Smooth muscle cell (in vitro differentiated cells): ENCODE results near the gene HIVEP3. TPM values are rescaled to one million over a fixed set of nuclear protein-coding genes. Genes with fewer than 3 reads are reported as not detected.

Experiments
- DNase-seq: peaks from one replicate; lab custom pipeline; 2025; ENCODE audit not compliant: unreplicated experiment; lab: John Stamatoyannopoulos, UW
- H2AFZ ChIP-seq: fragments of 200-600 bp; sonication (generic); 2 replicates; pipeline ENCODE4 v1.6.0; 2016; ENCODE audit warnings: antibody characterized with exemption, low read depth, mild to moderate bottlenecking
- H3F3A ChIP-seq: fragments of 200-600 bp; sonication (generic); 2 replicates; pipeline ENCODE4 v1.6.0; 2017; ENCODE audit warnings: antibody characterized with exemption, low read depth
- H3K27ac ChIP-seq: fragments of 200-600 bp; sonication (generic); 2 replicates; pipeline ENCODE4 v1.5.1; 2016; ENCODE audit warnings: low read depth, mild to moderate bottlenecking
- H3K27me3 ChIP-seq: fragments of 200-600 bp; sonication (generic); 2 replicates; pipeline ENCODE4 v1.6.1; 2016; ENCODE audit warnings: low read depth, mild to moderate bottlenecking
- H3K36me3 ChIP-seq: fragments of 200-600 bp; sonication (generic); 2 replicates; pipeline ENCODE4 v1.5.1; 2016; ENCODE audit warnings: low read depth
- H3K4me1 ChIP-seq: fragments of 200-600 bp; sonication (generic); 2 replicates; pipeline ENCODE4 v1.5.1; 2016; ENCODE audit warnings: low read depth
- H3K4me2 ChIP-seq: fragments of 200-600 bp; sonication (generic); 2 replicates; pipeline ENCODE4 v1.6.0; 2016; ENCODE audit warnings: mild to moderate bottlenecking
- H3K4me3 ChIP-seq: fragments of 200-600 bp; sonication (generic); 2 replicates; pipeline ENCODE4 v1.5.1; 2016; ENCODE audit warnings: mild to moderate bottlenecking
- H3K79me2 ChIP-seq: fragments of 200-600 bp; sonication (generic); 2 replicates; pipeline ENCODE4 v1.6.0; 2016; ENCODE audit warnings: low read depth, mild to moderate bottlenecking
- H3K9ac ChIP-seq: fragments of 200-600 bp; sonication (generic); 2 replicates; pipeline ENCODE4 v1.6.0; 2016; ENCODE audit warnings: low read depth
- H3K9me3 ChIP-seq: fragments of 200-600 bp; sonication (generic); replicated peaks from 2 replicates; pipeline ENCODE4 v1.5.1; 2016; ENCODE audit warnings: low read depth
- H4K20me1 ChIP-seq: fragments of 200-600 bp; sonication (generic); 2 replicates; pipeline ENCODE4 v1.6.0; 2016; ENCODE audit warnings: low read depth
- WGBS: methylation state at CpG from one replicate; pipeline ENCODE4 v1.1.7; 2016; ENCODE audit warnings: low lambda C conversion rate; 5-methylcytosine and 5-hydroxymethylcytosine counted together
- polyA plus RNA-seq: library from polyadenylated mRNA; unstranded; fragments of >200 nt; fragmentation: Nextera tagmentation; extraction: Ambion mirVana; gene quantifications from 2 replicates; pipeline ENCODE4 v1.2.1, GENCODE V29; 2016
- total RNA-seq: library from RNA; depleted of rRNA; stranded (reverse); fragments of >200 nt; gene quantifications from 2 replicates; pipeline ENCODE4 v1.2.3, GENCODE V29; 2014
- TF ChIP-seq, protein P1 (sequence below): fragments of 200-600 bp; sonication (generic); IDR thresholded peaks from 2 replicates; pipeline ENCODE4 v1.5.1; 2017; ENCODE audit warnings: borderline replicate concordance, mild to moderate bottlenecking, antibody characterized with exemption; ENCODE audit not compliant: insufficient read depth, poor library complexity, severe bottlenecking

HIVEP3 gene
- total and polyA plus RNA-seq, 2 experiments from 2014 or later = 2.1 to 6.4 TPM

DNA sequence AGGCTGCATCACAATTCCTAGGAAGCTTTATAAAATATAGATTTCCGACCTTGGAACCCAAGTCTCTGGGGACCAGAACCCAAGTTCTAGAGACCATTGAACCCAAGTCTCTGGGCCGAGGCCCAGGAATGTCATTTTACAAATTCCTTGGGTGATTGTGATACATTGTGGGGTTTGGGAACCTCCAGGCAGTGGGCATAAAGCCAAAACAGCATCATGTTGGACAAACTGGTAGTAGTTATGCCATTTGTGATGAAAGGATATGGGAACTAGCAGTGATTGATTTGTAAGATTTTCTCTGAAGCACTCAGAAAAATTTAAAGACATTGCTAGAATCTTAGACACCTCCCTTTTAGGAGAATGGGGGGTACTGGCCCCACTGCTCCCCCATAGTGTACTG, 160.2 kb downstream of the HIVEP3 start:
- H3K27ac ChIP-seq = peak overlapping the region; percentile 76
- H3K36me3 ChIP-seq = no peaks in the 10 kb centered on the region
- H4K20me1 ChIP-seq = no peaks in the 10 kb centered on the region
- no peak for DNase-seq
- TF ChIP-seq, protein P1, sequence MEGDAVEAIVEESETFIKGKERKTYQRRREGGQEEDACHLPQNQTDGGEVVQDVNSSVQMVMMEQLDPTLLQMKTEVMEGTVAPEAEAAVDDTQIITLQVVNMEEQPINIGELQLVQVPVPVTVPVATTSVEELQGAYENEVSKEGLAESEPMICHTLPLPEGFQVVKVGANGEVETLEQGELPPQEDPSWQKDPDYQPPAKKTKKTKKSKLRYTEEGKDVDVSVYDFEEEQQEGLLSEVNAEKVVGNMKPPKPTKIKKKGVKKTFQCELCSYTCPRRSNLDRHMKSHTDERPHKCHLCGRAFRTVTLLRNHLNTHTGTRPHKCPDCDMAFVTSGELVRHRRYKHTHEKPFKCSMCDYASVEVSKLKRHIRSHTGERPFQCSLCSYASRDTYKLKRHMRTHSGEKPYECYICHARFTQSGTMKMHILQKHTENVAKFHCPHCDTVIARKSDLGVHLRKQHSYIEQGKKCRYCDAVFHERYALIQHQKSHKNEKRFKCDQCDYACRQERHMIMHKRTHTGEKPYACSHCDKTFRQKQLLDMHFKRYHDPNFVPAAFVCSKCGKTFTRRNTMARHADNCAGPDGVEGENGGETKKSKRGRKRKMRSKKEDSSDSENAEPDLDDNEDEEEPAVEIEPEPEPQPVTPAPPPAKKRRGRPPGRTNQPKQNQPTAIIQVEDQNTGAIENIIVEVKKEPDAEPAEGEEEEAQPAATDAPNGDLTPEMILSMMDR = no peak
- no peak overlapping the region for H3K4me3 ChIP-seq
- no peak overlapping the region for H3K4me2 ChIP-seq
- no peak overlapping the region for H2AFZ ChIP-seq
- H3K9me3 ChIP-seq = no peaks in the 10 kb centered on the region
- H3K27me3 ChIP-seq = no peaks in the 10 kb centered on the region
- WGBS = 83% methylated on average over 2 of the region's 2 CpGs
- H3K4me1 ChIP-seq = no peaks in the 10 kb centered on the region
- H3F3A ChIP-seq = peaks cover 5% of the 10 kb centered on the region
- H3K79me2 ChIP-seq = no peaks in the 10 kb centered on the region
- H3K9ac ChIP-seq = no peak overlapping the region

DNA sequence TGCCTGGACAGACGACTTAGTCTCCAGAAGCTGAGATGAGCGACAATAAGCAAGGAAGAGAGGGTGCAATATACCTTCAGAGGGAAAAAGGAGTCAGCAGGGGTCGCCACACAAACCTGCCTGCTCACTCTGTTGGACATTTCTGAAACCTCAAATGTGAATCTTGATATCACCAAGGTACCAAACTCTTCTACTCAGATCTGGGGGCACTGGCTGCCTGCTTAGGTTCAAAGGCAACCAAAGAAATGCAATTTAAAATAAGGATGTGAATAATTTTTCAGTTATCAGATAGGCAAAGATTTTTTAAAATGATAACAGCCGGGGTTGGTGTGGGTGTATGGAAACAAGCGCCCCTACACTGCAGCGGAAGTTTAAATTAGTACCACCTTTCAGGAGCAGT, 164.2 kb downstream of the HIVEP3 start:
- no peak overlapping the region for H3K4me3 ChIP-seq
- no peaks in the 10 kb centered on the region for H3K27me3 ChIP-seq
- H3K79me2 ChIP-seq = no peaks in the 10 kb centered on the region
- TF ChIP-seq, protein P1 = no peak
- no peak overlapping the region for H2AFZ ChIP-seq
- no peak for DNase-seq
- WGBS = 78% methylated on average over 6 of the region's 6 CpGs
- H3K27ac ChIP-seq = no peak overlapping the region
- H3K9me3 ChIP-seq = no peaks in the 10 kb centered on the region
- H3F3A ChIP-seq = peaks cover 5% of the 10 kb centered on the region
- H3K36me3 ChIP-seq = no peaks in the 10 kb centered on the region
- H3K9ac ChIP-seq = no peak overlapping the region
- no peak overlapping the region for H3K4me2 ChIP-seq
- no peaks in the 10 kb centered on the region for H4K20me1 ChIP-seq
- H3K4me1 ChIP-seq = no peaks in the 10 kb centered on the region

DNA sequence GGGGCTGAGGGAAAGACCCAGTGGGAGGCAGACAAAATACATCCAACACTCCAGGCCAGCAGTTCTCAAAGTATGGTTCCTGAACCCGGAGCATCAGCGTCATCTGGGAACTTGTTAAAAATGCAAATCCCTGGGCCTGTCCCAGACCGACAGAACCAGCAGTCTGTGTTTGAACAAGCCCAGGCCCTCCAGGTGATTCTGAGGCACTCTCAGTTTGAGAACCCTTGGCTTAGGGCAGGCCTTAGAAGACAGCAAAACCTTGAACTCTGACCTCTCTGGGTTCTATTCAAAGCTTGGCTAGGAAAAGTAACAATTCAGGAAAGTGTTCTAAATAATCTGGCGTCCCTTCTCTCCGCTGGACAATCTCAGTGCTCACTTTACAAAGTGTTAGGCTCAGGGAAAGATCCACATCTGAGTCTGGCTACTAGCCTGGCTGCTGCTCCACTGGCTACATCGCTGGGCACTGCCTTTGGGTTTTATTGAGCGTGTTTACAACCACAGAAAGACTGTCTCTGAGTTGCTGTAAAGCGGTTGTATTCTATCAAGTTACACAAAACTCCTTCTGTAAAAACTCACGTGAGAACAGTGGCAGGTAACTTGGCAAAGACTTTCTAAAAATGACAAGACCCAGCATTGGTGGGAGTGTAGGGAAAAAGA, 166.1 kb downstream of the HIVEP3 start:
- TF ChIP-seq, protein P1 = no peak
- DNase-seq = no peak
- H3K36me3 ChIP-seq = no peaks in the 10 kb centered on the region
- H3F3A ChIP-seq = no peaks in the 10 kb centered on the region
- H3K4me2 ChIP-seq = no peak overlapping the region
- H4K20me1 ChIP-seq = no peaks in the 10 kb centered on the region
- H2AFZ ChIP-seq = no peak overlapping the region
- 83% methylated on average over 9 of the region's 9 CpGs for WGBS
- H3K9me3 ChIP-seq = no peaks in the 10 kb centered on the region
- no peak overlapping the region for H3K9ac ChIP-seq
- no peaks in the 10 kb centered on the region for H3K27me3 ChIP-seq
- H3K27ac ChIP-seq = no peak overlapping the region
- H3K79me2 ChIP-seq = no peaks in the 10 kb centered on the region
- H3K4me3 ChIP-seq = no peak overlapping the region
- no peaks in the 10 kb centered on the region for H3K4me1 ChIP-seq

DNA sequence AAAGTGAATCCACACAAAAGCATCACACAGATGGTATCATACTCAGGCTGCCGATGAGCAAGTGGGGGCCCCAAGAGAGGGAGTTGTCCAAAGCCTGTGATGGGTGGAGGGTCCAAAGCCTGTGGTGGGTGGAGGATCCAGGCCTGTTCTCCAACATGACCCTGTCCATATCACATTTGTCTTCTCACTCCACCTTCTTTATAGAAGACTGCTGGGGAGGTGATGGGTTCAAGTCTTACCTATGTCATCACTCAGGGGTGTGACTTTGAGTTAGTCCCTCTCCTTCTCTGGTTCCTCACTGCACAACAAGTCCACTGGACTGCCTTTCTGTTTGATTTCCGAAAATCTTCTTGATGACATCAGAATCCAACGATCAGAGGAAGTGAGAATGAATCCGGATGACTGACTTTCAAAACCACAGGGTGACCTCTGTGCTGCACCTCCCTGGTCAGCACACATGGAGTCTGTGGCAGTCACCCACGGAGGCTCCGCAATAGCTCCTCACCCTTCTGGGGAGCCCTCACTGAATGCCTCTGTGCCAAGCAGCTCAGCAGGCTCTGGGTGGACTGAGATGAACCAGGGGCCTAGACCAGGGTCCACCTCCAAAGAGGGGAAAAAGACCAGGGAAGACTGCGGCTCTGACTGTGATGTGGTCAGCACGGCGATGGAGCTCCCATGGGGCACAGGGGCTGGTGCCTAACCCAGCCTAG, 166.8 kb downstream of the HIVEP3 start:
- DNase-seq = no peak

More for the DNA sequence above, 166.8 kb downstream of the HIVEP3 start:
- H3K9me3 ChIP-seq = no peaks in the 10 kb centered on the region
- H3K4me2 ChIP-seq = no peak overlapping the region
- H3F3A ChIP-seq = no peaks in the 10 kb centered on the region
- no peak overlapping the region for H2AFZ ChIP-seq
- TF ChIP-seq, protein P1 = no peak
- no peak overlapping the region for H3K9ac ChIP-seq
- no peaks in the 10 kb centered on the region for H3K4me1 ChIP-seq
- H3K27me3 ChIP-seq = no peaks in the 10 kb centered on the region
- H3K36me3 ChIP-seq = no peaks in the 10 kb centered on the region
- WGBS = 87% methylated on average over 9 of the region's 9 CpGs
- no peak overlapping the region for H3K4me3 ChIP-seq
- H4K20me1 ChIP-seq = no peaks in the 10 kb centered on the region
- H3K27ac ChIP-seq = no peak overlapping the region
- no peaks in the 10 kb centered on the region for H3K79me2 ChIP-seq
